Upper lobe of left lung (tissue), 6 donors: ENCODE results near the gene GABRB2. TPM values are rescaled to one million over a fixed set of nuclear protein-coding genes. Genes with fewer than 3 reads are reported as not detected.

Source experiments
- ATAC-seq, 2 donors: fragments of 200-7000 bp; cut with Tn5 transposase; one replicate each; pipeline ENCODE4 v1.9.1; 2022; ENCODE audit warnings: mild to moderate bottlenecking in 2 of 2, moderate library complexity in 2 of 2; ENCODE audit not compliant: low FRiP score in 2 of 2
- DNase-seq, 2 donors: peaks; one replicate each; pipeline ENCODE4 v3.0.0-alpha.2; 2019 to 2020
- H3K27ac ChIP-seq, 4 donors: fragments of 200-600 bp; sonication (generic); one replicate each; pipeline ENCODE4 v1.5.1; 2016 to 2019
- H3K27me3 ChIP-seq, 4 donors: fragments of 200-600 bp; sonication (generic); one replicate each; pipeline ENCODE4 v1.5.1; 2017 to 2019
- H3K36me3 ChIP-seq, 4 donors: fragments of 200-600 bp; sonication (generic); one replicate each; pipeline ENCODE4 v1.5.1; 2016 to 2019
- H3K4me1 ChIP-seq, 4 donors: fragments of 200-600 bp; sonication (generic); one replicate each; pipeline ENCODE4 v1.5.1; 2018 to 2019
- H3K4me3 ChIP-seq, 4 donors: fragments of 200-600 bp; sonication (generic); one replicate each; pipeline ENCODE4 v1.5.1; 2017 to 2019; ENCODE audit warnings: mild to moderate bottlenecking in 2 of 4, moderate library complexity in 1 of 4
- H3K9me3 ChIP-seq, 4 donors: fragments of 200-600 bp; sonication (generic); one replicate each; pipeline ENCODE4 v1.5.1; 2018 to 2019
- CTCF ChIP-seq, 6 experiments: fragments of 450-650 bp in 4 of 6; fragments of 200-600 bp in 2 of 6; sonication (generic) in 2 of 6; IDR thresholded peaks; one replicate each; pipeline ENCODE4 v1.5.1; 2016 to 2019; ENCODE audit warnings: antibody characterized with exemption in 6 of 6
- EP300 ChIP-seq, 4 donors: sonication (generic); formaldehyde crosslinking; IDR thresholded peaks; one replicate each; pipeline ENCODE4 v1.5.1; 2017; ENCODE audit warnings: antibody characterized with exemption in 4 of 4, control low read depth in 2 of 4
- POLR2A ChIP-seq, 4 donors: fragments of 450-650 bp; IDR thresholded peaks; one replicate each; pipeline ENCODE4 v1.5.1; 2016 to 2017; ENCODE audit warnings: antibody characterized with exemption in 4 of 4, mild to moderate bottlenecking in 2 of 4
- POLR2AphosphoS5 ChIP-seq, 2 donors: sonication (generic); formaldehyde crosslinking; IDR thresholded peaks; one replicate each; pipeline ENCODE4 v1.5.1; 2017; ENCODE audit warnings: antibody characterized with exemption in 2 of 2
- WGBS, 2 donors: methylation state at CpG; one replicate each; pipeline ENCODE4 v1.1.5; 2017 to 2018; 5-methylcytosine and 5-hydroxymethylcytosine counted together
- total RNA-seq, 6 donors: library from RNA; depleted of rRNA in 4 of 6; stranded (reverse); fragments of >200 nt in 4 of 6; gene quantifications; one replicate each; pipeline versions ENCODE4 v1.1.0 to v1.2.1, GENCODE V29; 2016 to 2021
- donor health status: DM: no; HTN: no; CAD: no; lungs with moderate emphysema.
- donor health status: DM: no; HTN: yes; CAD: no; lungs with severe emphysema.

Gene GABRB2
- total RNA-seq, 6 donors from 2014 or later = 0.39 to 1.5 (median 0.63) TPM; not detected in 1

- 81 to 90% methylated on average over 1 of the region's 1 CpG for WGBS, 2 donors
- no peak for DNase-seq
- H3K9me3 ChIP-seq = no peaks in the 10 kb centered on the region
Measured at GRCh38 chr5:161376034-161376433, 170.5 kb downstream of the GABRB2 start.

GRCh38 chr5:161373345-161373707 lies 173.2 kb downstream of the GABRB2 start:
- no peak for ATAC-seq
- Histone ChIP-seq H3K36me3 (no peaks in the 10 kb centered on the region), H3K4me1 (no peaks in the 10 kb centered on the region), H3K27me3 (no peaks in the 10 kb centered on the region), H3K4me3 (no peak overlapping the region), H3K9me3 (no peaks in the 10 kb centered on the region), H3K27ac (no peak overlapping the region)
- TF ChIP-seq EP300 (IDR thresholded peaks at IDR 0.05) = no peak
- TF ChIP-seq POLR2A (IDR thresholded peaks at IDR 0.05) = no peak
- no peak for TF ChIP-seq POLR2AphosphoS5 (IDR thresholded peaks at IDR 0.05)
- no peak for TF ChIP-seq CTCF (IDR thresholded peaks at IDR 0.05)
- no peak for DNase-seq

More at GRCh38 chr5:161376034-161376433, 170.5 kb downstream of the GABRB2 start:
- Histone ChIP-seq H3K27me3 (no peaks in the 10 kb centered on the region), H3K27ac (no peak overlapping the region), H3K4me3 (no peak overlapping the region), H3K36me3 (no peaks in the 10 kb centered on the region), H3K4me1 (no peaks in the 10 kb centered on the region)
- ATAC-seq = no peak
- TF ChIP-seq CTCF (IDR thresholded peaks at IDR 0.05) = no peak
- no peak for TF ChIP-seq EP300 (IDR thresholded peaks at IDR 0.05)
- no peak for TF ChIP-seq POLR2A (IDR thresholded peaks at IDR 0.05)
- TF ChIP-seq POLR2AphosphoS5 (IDR thresholded peaks at IDR 0.05) = no peak

- H3K9me3 ChIP-seq = no peaks in the 10 kb centered on the region
- no peaks in the 10 kb centered on the region for H3K4me1 ChIP-seq
- ATAC-seq = no peak
- no peak overlapping the region for H3K27ac ChIP-seq
- H3K27me3 ChIP-seq = no peaks in the 10 kb centered on the region
- no peak overlapping the region for H3K4me3 ChIP-seq
- 47 to 65% methylated on average over 2 of the region's 2 CpGs for WGBS, 2 donors
- TF ChIP-seq POLR2A (IDR thresholded peaks at IDR 0.05) (no peak), POLR2AphosphoS5 (IDR thresholded peaks at IDR 0.05) (no peak), EP300 (IDR thresholded peaks at IDR 0.05) (no peak), CTCF (IDR thresholded peaks at IDR 0.05) (no peak)
- no peaks in the 10 kb centered on the region for H3K36me3 ChIP-seq
- no peak for DNase-seq
Measured at GRCh38 chr5:161372682-161373344, 173.7 kb downstream of the GABRB2 start.

GRCh38 chr5:161369022-161369421 lies 177.5 kb downstream of the GABRB2 start:
- Histone ChIP-seq H3K36me3 (no peaks in the 10 kb centered on the region), H3K4me1 (no peaks in the 10 kb centered on the region), H3K9me3 (no peaks in the 10 kb centered on the region), H3K4me3 (no peak overlapping the region), H3K27me3 (no peaks in the 10 kb centered on the region), H3K27ac (no peak overlapping the region)
- DNase-seq (no peak), ATAC-seq (no peak)
- WGBS, 2 donors = 38 to 40% methylated on average over 3 of the region's 3 CpGs
- TF ChIP-seq POLR2A (IDR thresholded peaks at IDR 0.05) (no peak), POLR2AphosphoS5 (IDR thresholded peaks at IDR 0.05) (no peak), EP300 (IDR thresholded peaks at IDR 0.05) (no peak), CTCF (IDR thresholded peaks at IDR 0.05) (no peak)

- TF ChIP-seq POLR2A (IDR thresholded peaks at IDR 0.05) = no peak
- no peak for TF ChIP-seq CTCF (IDR thresholded peaks at IDR 0.05)
- TF ChIP-seq POLR2AphosphoS5 (IDR thresholded peaks at IDR 0.05) = no peak
- TF ChIP-seq EP300 (IDR thresholded peaks at IDR 0.05) = no peak
- no peaks in the 10 kb centered on the region for H3K36me3 ChIP-seq
- 74 to 83% methylated on average over 2 of the region's 2 CpGs for WGBS, 2 donors
- no peak overlapping the region for H3K4me3 ChIP-seq
- no peak overlapping the region for H3K27ac ChIP-seq
- no peak for ATAC-seq
- no peaks in the 10 kb centered on the region for H3K27me3 ChIP-seq
- no peaks in the 10 kb centered on the region for H3K9me3 ChIP-seq
- H3K4me1 ChIP-seq = no peaks in the 10 kb centered on the region
- no peak for DNase-seq
Measured at GRCh38 chr5:161358446-161358845, 188.1 kb downstream of the GABRB2 start.
